ENCODE data around the gene FBXL15.
A peak's percentile ranks its signal among the peaks of the same experiment; 100 is the strongest.

The FBXL15 gene

DNA sequence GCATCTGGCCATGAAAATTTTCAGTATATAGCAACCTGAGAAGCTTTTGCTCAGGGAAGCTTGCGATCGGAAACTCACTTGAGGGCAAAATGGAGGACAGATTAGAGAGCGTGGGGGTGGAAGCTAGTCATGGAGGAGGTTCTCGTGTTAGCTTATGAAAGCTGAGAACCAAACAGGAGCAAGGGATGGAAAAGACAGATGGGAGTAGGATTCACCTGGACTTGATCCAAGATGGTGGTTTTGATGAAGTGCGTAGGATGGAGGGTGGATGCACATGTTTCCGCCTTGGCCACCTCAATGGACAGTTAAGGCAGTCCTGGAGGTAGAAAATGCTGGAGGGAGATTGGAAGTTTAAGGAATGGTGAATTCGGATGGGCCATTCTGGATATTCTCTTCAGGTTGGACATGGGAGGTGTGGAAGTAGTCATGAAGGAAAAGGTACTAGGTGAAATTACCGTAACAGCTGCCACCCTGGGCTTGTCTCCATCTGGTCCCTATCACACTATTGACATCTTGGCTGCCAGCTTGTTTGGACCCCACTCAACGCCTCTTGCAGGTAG, 37.0 kb downstream of the FBXL15 start:
- DNase-seq: peak; percentile 96

DNA sequence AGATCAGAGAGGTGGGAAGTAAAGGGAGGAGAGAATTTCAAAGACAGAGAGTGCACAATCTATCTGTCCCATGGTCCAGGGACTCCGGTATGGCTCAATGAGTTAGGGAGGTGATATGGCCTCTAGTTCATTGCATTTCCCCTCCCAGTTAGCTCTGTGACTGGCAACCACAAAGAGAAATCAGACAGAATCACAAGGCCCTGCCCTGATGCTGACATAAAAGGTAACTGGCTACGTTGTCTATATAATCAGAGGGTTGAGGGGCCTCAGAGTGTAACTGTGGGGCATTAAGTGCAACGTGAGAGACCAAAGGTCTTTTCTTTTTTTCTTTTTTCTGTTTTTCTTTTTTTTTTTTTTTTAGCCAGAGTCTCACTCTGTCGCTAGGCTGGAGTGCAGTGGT, 38.0 kb downstream of the FBXL15 start:
- DNase-seq: no peak

DNA sequence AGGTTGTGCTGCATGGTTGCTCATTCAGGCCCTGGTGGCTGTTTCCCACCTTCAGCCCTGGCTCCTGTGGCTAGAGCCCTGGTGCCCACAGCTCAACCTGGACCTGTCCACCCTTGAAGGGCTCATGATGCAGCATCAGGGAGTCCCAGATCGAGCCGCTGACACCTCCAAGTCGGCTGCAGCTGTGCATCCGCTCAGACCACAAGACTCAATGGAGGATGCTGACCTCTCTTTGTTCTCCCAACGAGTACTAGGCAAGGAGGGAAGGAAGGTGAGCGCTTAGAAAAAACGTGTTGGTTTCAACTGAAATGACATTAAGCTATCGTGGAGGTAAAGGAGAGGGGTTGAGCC, 40.2 kb downstream of the FBXL15 start:
- DNase-seq: peak; percentile 81

DNA sequence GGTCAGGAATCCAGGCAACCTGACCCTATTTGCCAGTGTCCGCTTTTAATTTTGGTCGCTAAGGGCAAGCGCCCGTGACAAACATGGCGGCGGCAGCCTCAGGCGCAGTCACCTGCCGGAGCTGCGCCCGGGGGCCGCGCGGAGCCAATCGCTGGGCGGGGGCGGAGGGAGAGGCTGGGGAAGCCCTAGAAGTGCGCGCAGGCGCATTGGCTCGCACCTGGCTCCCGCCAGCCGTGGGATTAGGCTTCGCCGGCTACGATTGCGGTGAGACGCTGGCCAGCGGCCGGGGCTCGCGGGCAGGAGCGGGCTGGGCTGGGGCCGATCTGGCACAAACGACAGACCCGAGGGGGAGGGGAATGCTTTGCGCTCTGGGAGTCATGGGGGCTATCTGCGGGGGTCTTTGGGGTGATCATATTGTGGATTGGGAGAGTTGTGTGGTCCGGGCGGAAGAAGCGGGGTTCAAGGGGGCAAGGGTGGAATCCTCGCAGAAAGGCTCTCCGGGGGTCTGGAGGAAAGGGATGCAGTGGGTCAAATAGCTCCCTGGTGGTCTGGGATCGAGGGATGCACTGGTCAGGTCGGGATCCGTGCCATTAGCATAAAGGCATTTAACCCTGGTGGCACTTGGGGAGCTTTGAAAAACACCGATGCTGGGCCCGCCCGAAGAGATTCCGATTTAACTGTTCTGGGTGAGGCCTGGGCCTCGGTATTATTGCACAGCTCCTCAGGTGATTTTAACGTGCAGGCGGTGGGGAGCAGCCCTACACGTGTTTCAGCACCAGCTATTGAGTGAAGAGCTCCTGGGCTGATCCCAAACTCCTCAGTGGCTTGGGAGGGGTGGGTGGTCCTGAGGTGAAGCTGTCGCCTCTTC, 40.8 kb downstream of the FBXL15 start:
- peak; percentile 84 for DNase-seq

DNA sequence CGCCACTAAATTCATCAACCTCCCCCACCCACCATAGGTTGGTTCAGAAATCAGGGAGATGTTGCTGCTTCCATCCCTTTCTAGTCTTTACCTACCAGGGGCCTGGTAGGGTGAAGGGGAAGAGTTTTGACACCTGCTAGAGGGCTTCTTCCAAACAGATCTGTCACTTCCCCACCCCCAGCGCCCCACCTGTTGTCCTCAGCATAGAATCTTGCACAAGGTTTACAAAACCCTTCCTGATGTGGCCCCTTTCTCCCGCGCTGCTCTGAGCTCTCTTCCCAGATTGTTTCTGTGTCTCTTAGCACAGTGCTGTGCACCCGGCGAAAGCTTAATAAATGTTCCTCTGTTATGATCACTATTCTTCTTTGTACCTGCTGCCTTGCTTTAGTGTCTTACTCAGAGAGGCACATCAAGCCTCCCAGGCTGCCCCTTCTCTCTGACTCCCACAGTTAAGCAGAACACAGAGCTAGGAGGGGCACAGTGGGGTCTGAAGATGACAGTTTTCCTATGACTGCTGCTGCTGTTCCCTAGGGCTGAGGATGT, 41.9 kb downstream of the FBXL15 start:
- DNase-seq: peak; percentile 54

DNA sequence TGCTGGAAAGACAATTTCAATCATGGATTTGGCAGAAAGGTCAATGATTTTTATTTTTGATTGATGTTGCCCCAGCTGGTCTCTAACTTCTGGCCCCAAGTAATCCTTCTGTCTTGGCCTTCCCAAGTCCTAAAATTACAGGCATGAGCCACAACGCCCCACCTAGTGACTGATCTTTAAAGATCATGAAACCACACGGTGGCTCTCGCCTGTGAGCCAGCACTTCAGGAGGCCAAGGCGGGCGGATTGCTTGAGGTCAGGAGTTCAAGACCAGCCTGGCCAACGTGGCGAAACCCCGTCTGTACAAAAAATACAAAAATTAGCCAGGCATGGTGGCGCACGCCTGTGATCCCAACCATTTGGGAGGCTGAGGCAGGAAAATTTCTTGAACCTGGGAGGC, 43.3 kb downstream of the FBXL15 start:
- no peak for DNase-seq

DNA sequence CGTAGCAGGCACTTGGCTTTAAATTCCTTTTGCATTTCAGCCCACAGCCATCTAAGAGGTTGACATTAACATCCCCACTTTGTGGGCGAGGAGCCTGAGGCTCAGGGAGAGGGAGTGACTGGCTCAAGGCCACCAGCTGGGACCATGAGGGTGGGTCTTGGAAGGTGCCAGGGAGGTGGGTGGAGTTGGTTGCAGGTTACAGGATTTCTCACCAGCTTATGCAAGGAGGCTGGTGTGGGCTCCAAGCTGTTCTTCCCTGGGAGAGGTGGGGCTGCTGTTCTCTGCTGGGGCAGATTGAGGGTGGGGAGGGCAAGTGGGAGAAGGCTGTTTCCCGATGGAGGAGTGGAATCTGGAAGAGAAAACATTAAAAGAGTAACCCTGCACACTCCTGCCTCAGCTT, 44.8 kb downstream of the FBXL15 start:
- no peak for DNase-seq

DNA sequence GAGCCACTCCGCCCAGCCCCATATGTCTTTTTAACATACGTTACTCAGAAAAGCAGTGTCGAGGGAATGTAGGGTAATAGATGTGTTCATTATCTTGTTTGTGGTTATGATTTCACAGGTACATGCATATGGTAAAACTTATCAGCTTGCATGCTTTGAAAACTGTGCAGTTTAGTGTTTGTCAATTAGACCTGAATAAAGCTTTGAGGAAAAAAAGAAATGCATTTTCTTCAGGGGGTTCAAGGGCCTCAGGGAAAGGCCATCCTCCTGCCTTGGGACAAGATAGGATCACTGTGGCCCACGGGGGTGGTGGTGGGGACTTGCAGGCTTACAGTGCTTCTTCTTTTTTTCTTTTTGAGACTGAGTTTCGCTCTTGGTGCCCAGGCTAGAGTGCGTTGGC, 46.7 kb downstream of the FBXL15 start:
- DNase-seq: no peak

DNA sequence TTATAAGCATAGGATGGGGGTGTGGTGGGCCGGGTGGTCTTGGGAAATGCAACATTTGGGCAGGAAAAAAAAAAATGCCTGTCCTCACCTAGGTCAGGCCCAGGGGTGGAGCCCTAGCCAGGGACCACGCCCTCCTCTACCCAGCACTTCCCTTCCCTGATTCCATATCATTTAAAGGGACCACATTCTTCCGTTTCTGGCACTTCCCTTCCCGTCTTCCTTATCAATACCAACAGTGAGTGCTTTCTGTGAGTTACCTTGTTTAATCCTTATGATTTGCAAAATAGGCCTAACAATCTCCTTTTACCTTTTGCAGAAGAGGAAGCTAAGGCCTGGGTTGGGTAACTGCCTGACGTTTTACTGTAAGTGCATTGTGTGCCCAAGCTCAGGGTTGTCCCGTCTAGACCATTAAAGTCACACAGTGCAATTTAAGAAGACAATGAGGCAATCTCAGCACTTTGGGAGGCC, 47.4 kb downstream of the FBXL15 start:
- no peak for DNase-seq

DNA sequence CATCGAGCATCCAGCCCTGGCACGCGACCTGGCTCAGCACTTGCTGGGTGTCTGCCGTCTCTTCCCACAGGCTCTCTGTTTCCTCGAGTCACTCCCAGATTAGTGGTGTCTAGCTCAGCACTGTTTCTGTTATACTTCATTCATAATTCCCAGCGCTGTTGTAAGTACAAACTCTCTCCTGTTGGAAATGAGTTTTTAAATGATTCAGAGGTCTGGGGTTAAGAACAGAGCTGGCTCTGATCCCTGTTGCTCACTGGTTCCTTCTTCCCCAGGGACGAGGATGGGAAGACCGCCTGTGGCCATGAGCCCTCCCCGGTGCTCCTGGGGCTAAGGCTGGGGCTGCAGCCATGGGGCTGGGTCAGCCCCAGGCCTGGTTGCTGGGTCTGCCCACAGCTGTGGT, 48.0 kb downstream of the FBXL15 start:
- no peak for DNase-seq

DNA sequence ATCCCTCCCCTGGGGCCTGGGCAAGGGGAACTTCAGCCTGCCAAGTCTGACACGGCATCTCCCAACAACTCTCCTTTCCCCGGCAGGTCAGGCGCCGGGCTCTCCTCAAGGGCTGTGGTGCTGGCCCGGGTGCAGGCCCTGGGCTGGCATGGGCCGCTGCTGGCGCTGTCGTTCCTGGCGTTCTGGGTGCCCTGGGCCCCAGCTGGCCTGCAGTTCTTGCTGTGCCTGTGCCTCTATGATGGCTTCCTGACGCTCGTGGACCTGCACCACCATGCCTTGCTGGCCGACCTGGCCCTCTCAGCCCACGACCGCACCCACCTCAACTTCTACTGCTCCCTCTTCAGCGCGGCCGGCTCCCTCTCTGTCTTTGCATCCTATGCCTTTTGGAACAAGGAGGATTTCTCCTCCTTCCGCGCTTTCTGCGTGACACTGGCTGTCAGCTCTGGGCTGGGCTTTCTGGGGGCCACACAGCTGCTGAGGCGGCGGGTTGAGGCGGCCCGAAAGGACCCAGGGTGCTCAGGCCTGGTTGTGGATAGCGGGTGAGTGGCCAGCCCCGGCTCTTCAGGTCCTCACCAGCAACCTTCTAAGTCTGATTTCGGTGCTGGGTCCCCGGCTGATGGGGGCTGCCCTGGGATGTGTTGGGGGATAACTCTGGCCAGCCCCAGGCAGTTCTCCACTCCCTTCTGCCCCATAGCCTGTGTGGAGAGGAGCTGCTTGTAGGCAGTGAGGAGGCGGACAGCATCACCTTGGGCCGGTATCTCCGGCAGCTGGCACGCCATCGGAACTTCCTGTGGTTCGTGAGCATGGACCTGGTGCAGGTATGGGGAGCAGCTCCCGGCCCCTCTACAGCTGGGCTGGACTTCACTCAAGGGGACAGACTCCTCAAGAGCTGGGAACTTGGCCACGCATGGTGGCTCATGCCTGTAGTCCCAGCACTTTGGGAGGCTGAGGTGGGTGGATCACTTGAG, 50.2 kb downstream of the FBXL15 start:
- DNase-seq: no peak

Measured in NCI-H2171 treated with DMSO at 0.1 percent for 48 hours (cell line).